ENCODE results near the gene SLC8A3.

SLC8A3 gene

GRCh38 chr14:70059545-70059944, 129.2 kb downstream of the SLC8A3 start:
- FAIRE-seq = no peak

GRCh38 chr14:70057519-70058136, 131.1 kb downstream of the SLC8A3 start:
- no peak for FAIRE-seq

- FAIRE-seq = no peak
Measured at GRCh38 chr14:70052990-70053389, 135.8 kb downstream of the SLC8A3 start.

GRCh38 chr14:70050136-70050535, 138.6 kb downstream of the SLC8A3 start:
- FAIRE-seq = no peak

GRCh38 chr14:70049605-70050004, 139.1 kb downstream of the SLC8A3 start:
- FAIRE-seq = no peak

GRCh38 chr14:70048313-70048654, 140.5 kb downstream of the SLC8A3 start:
- FAIRE-seq = no peak

GRCh38 chr14:70047598-70048312, 141.0 kb downstream of the SLC8A3 start:
- FAIRE-seq = no peak

- no peak for FAIRE-seq
Measured at GRCh38 chr14:70045844-70046535, 142.8 kb downstream of the SLC8A3 start.

GRCh38 chr14:70045310-70045709, 143.4 kb downstream of the SLC8A3 start:
- FAIRE-seq = no peak

- no peak for FAIRE-seq
Measured at GRCh38 chr14:70043001-70043400, 145.8 kb downstream of the SLC8A3 start.

- no peak for FAIRE-seq
Measured at GRCh38 chr14:70036665-70037064, 152.1 kb downstream of the SLC8A3 start.

- FAIRE-seq = no peak
Measured at GRCh38 chr14:70034257-70034656, 154.5 kb downstream of the SLC8A3 start.

GRCh38 chr14:70033561-70033960, 155.2 kb downstream of the SLC8A3 start:
- FAIRE-seq = no peak

- FAIRE-seq = no peak
Measured at GRCh38 chr14:70033116-70033515, 155.6 kb downstream of the SLC8A3 start.

- FAIRE-seq = no peak
Measured at GRCh38 chr14:70032447-70032846, 156.3 kb downstream of the SLC8A3 start.

- FAIRE-seq = no peak
Measured at GRCh38 chr14:70032016-70032415, 156.7 kb downstream of the SLC8A3 start.

GRCh38 chr14:70029296-70030132, 159.2 kb downstream of the SLC8A3 start:
- no peak for FAIRE-seq

- no peak for FAIRE-seq
Measured at GRCh38 chr14:70027785-70028428, 160.8 kb downstream of the SLC8A3 start.

- no peak for FAIRE-seq
Measured at GRCh38 chr14:70023871-70024270, 164.9 kb downstream of the SLC8A3 start.

- no peak for FAIRE-seq
Measured at GRCh38 chr14:70022771-70023445, 165.8 kb downstream of the SLC8A3 start.

- FAIRE-seq = no peak
Measured at GRCh38 chr14:70021548-70022220, 167.1 kb downstream of the SLC8A3 start.

All from colon (tissue), 2 donors.